ENCODE measurements around the gene IVD. TPM values are rescaled to one million over a fixed set of nuclear protein-coding genes. Genes with fewer than 3 reads are reported as not detected.

IVD gene
- total and polyA plus RNA-seq, 2 experiments from 2014 or later = 96.1 to 114 TPM

- Histone ChIP-seq H3K4me1 (ENCODE audit: low read depth) (no peaks in the 10 kb centered on the region), H3K36me3 (no peaks in the 10 kb centered on the region), H3K4me3 (no peak overlapping the region), H3K9me3 (ENCODE audit: low read depth) (no peaks in the 10 kb centered on the region), H3K27me3 (peaks cover 17% of the 10 kb centered on the region), H3K27ac (no peak overlapping the region)
- no peak for DNase-seq (ENCODE audit: low read depth in 1 of 2, low spot score in 1 of 2)
- no peak for TF ChIP-seq CTCF (IDR thresholded peaks at IDR 0.05; ENCODE audit: low read depth, low read length)
Observed at GRCh38 chr15:40365016-40365415, 40.6 kb upstream of the IVD start.

- DNase-seq (ENCODE audit: low read depth in 1 of 2, low spot score in 1 of 2) = no peak
- Histone ChIP-seq H3K36me3 (no peaks in the 10 kb centered on the region), H3K27me3 (peaks cover 17% of the 10 kb centered on the region), H3K27ac (no peak overlapping the region), H3K4me1 (ENCODE audit: low read depth) (no peaks in the 10 kb centered on the region), H3K9me3 (ENCODE audit: low read depth) (no peaks in the 10 kb centered on the region), H3K4me3 (no peak overlapping the region)
- TF ChIP-seq CTCF (IDR thresholded peaks at IDR 0.05; ENCODE audit: low read depth, low read length) = no peak
Observed at GRCh38 chr15:40365624-40366456, 39.8 kb upstream of the IVD start.

- H3K27ac ChIP-seq = no peak overlapping the region
- TF ChIP-seq CTCF (IDR thresholded peaks at IDR 0.05; ENCODE audit: low read depth, low read length) = no peak
- H3K36me3 ChIP-seq = no peaks in the 10 kb centered on the region
- H3K9me3 ChIP-seq (ENCODE audit: low read depth) = no peaks in the 10 kb centered on the region
- DNase-seq (ENCODE audit: low read depth in 1 of 2, low spot score in 1 of 2) = no peak
- peaks cover 12% of the 10 kb centered on the region for H3K27me3 ChIP-seq
- no peaks in the 10 kb centered on the region for H3K4me1 ChIP-seq (ENCODE audit: low read depth)
- H3K4me3 ChIP-seq = no peak overlapping the region
Observed at GRCh38 chr15:40366457-40367370, 38.9 kb upstream of the IVD start.

GRCh38 chr15:40367371-40367685 lies 38.3 kb upstream of the IVD start:
- no peaks in the 10 kb centered on the region for H3K9me3 ChIP-seq (ENCODE audit: low read depth)
- no peak for DNase-seq (ENCODE audit: low read depth in 1 of 2, low spot score in 1 of 2)
- no peak overlapping the region for H3K4me3 ChIP-seq
- no peak for TF ChIP-seq CTCF (IDR thresholded peaks at IDR 0.05; ENCODE audit: low read depth, low read length)
- no peak overlapping the region for H3K27ac ChIP-seq
- no peaks in the 10 kb centered on the region for H3K4me1 ChIP-seq (ENCODE audit: low read depth)
- no peaks in the 10 kb centered on the region for H3K36me3 ChIP-seq
- peaks cover 9% of the 10 kb centered on the region for H3K27me3 ChIP-seq

GRCh38 chr15:40367686-40368611 lies 37.6 kb upstream of the IVD start:
- H3K4me1 ChIP-seq (ENCODE audit: low read depth) = no peaks in the 10 kb centered on the region
- H3K4me3 ChIP-seq = no peak overlapping the region
- H3K27ac ChIP-seq = no peak overlapping the region

More at GRCh38 chr15:40367686-40368611, 37.6 kb upstream of the IVD start:
- H3K9me3 ChIP-seq (ENCODE audit: low read depth) = no peaks in the 10 kb centered on the region
- H3K27me3 ChIP-seq = peaks cover 8% of the 10 kb centered on the region
- no peaks in the 10 kb centered on the region for H3K36me3 ChIP-seq
- TF ChIP-seq CTCF (IDR thresholded peaks at IDR 0.05; ENCODE audit: low read depth, low read length) = peak; percentile 75
- peak; percentile 91 to 94 for DNase-seq (ENCODE audit: low read depth in 1 of 2, low spot score in 1 of 2)

All from cardiac muscle cell (in vitro differentiated cells and primary cell).